ENCODE measurements around the gene RANBP3L. TPM values are rescaled to one million over a fixed set of nuclear protein-coding genes. Genes with fewer than 3 reads are reported as not detected.

RANBP3L gene
- total and polyA plus RNA-seq, 2 of the 4 experiments (the other 2 are of a cell fraction): not detected

- TF ChIP-seq ELK1 (IDR thresholded peaks at IDR 0.05; ENCODE audit: borderline replicate concordance, low read depth, low read length): no peak
- TF ChIP-seq FOS (IDR thresholded peaks at IDR 0.05; ENCODE audit: low read depth, low read length): no peak
- TF ChIP-seq MXI1 (IDR thresholded peaks at IDR 0.05; ENCODE audit: borderline replicate concordance, low read depth, low read length): no peak
- TF ChIP-seq RCOR1 (IDR thresholded peaks at IDR 0.05; ENCODE audit: insufficient replicate concordance, low read length): no peak
- no peak for TF ChIP-seq POLR2A (IDR thresholded peaks at IDR 0.05; ENCODE audit: low read depth, low read length)
- no peak for TF ChIP-seq NFE2L2 (IDR thresholded peaks at IDR 0.05; ENCODE audit: low read depth, low read length)
- TF ChIP-seq CTCF (conservative IDR thresholded peaks at IDR 0.05; ENCODE audit: low read depth, low read length): no peak
- TF ChIP-seq CEBPB (IDR thresholded peaks at IDR 0.05; ENCODE audit: low read depth, low read length): no peak
- TF ChIP-seq MAZ (IDR thresholded peaks at IDR 0.05; ENCODE audit: borderline replicate concordance, low read depth, low read length): no peak
- TF ChIP-seq CHD1 (IDR thresholded peaks at IDR 0.05; ENCODE audit: low read depth, low read length): no peak
- TF ChIP-seq MAFK (IDR thresholded peaks at IDR 0.05; ENCODE audit: low read depth, low read length): no peak
- TF ChIP-seq SMC3 (IDR thresholded peaks at IDR 0.05; ENCODE audit: low read depth, low read length): no peak
- no peak overlapping the region for H2BK15ac ChIP-seq (ENCODE audit: low read depth, low read length)
- H3K27ac ChIP-seq (ENCODE audit: insufficient read depth, low read length): no peak overlapping the region
- no TSS peak for BruUV-seq (replicated peaks)
- H3K18ac ChIP-seq (ENCODE audit: low read depth, low read length): no peak overlapping the region
- H3K9ac ChIP-seq (ENCODE audit: low read depth, low read length): no peak overlapping the region
- intact Hi-C loops (cut with micrococcal nuclease) (loop anchor here (2.0 kb wide), 1 partner anchor 14 kb away; no protein-coding TSS in a partner anchor), dilution Hi-C loops (cut with HindIII; ENCODE audit: low sequenced_read_pairs, unreplicated experiment) (no loop called here), in situ Hi-C loops (cut with MboI; ENCODE audit: low sequenced_read_pairs) (loop anchor here (10.0 kb wide), 1 partner anchor 78 kb away; the partner anchor contains the start of gene RANBP3L)
- no peaks in the 10 kb centered on the region for H3K9me3 ChIP-seq (ENCODE audit: control insufficient read depth, insufficient read depth, low read length)
- no peak overlapping the region for H2BK120ac ChIP-seq (ENCODE audit: low read depth, low read length)
- ChIA-PET POLR2A (ENCODE audit: unreplicated experiment) (no interaction called here), CTCF (interaction anchor here (0.9 kb wide), 1 partner anchor 49 kb away, joined by 4 read pairs; no protein-coding TSS in a partner anchor)
- H3K56ac ChIP-seq (ENCODE audit: extremely low read depth, insufficient read depth, low read length): no peak overlapping the region
- H3K9me1 ChIP-seq (ENCODE audit: insufficient read depth, low read length): 0 out of 2 replicates have a peak, but pooled peaks cover 2% of the 10 kb centered on the region
- no peaks in the 10 kb centered on the region for H3K27me3 ChIP-seq (ENCODE audit: control insufficient read depth, insufficient read depth, low read length)
- H4K8ac ChIP-seq (ENCODE audit: low read depth in 2 of 2, low read length in 2 of 2): no peak overlapping the region
- no peak overlapping the region for H2AK5ac ChIP-seq (ENCODE audit: low read depth, low read length)
- no peak overlapping the region for H4K5ac ChIP-seq (ENCODE audit: low read depth, low read length)
- H2AK9ac ChIP-seq (replicated peaks; ENCODE audit: low read depth, low read length, poor library complexity): no peak overlapping the region
- H3K14ac ChIP-seq (replicated peaks; ENCODE audit: low read depth, low read length): no peak overlapping the region
- no peak overlapping the region for H4K91ac ChIP-seq (ENCODE audit: insufficient read depth, low read depth, low read length)
- peaks cover 4% of the 10 kb centered on the region for H3K36me3 ChIP-seq (ENCODE audit: control insufficient read depth, insufficient read depth, low read length)
- no peaks in the 10 kb centered on the region; the same call in 1 of the 2 replicates for H4K20me1 ChIP-seq (ENCODE audit: insufficient read depth, low read length)
- DNase-seq (no peak), ATAC-seq (ENCODE audit: low read depth) (no peak)
- no peak overlapping the region for H3K23ac ChIP-seq (ENCODE audit: low read depth, low read length)
- no peak overlapping the region for H2BK20ac ChIP-seq (ENCODE audit: low read depth, low read length)
- H3K4ac ChIP-seq (ENCODE audit: low read depth, low read length): no peak overlapping the region
- H3K4me2 ChIP-seq (ENCODE audit: low read depth, low read length): no peak overlapping the region
- no peak overlapping the region for H3K4me3 ChIP-seq (ENCODE audit: insufficient read depth, low read depth, low read length)
- peaks cover 5 to 12% of the 10 kb centered on the region in 2 experiments; a peak in 2 of 4 replicates for H3K79me1 ChIP-seq (ENCODE audit: low read depth in 1 of 2, low read length in 2 of 2)
- H2BK5ac ChIP-seq (ENCODE audit: low read depth, low read length, poor library complexity, severe bottlenecking): no peak overlapping the region
- no peak overlapping the region for H2AFZ ChIP-seq (replicated peaks; ENCODE audit: low read length, poor library complexity)
- peaks cover 7% of the 10 kb centered on the region for H3K4me1 ChIP-seq (ENCODE audit: control insufficient read depth, insufficient read depth, low read length)
These were observed 74.7 kb downstream of the RANBP3L start for GRCh38 chr5:36227046-36227445.

Measured in IMR-90 (cell line).